ENCODE measurements around the gene ASIC4.

The ASIC4 gene

GRCh38 chr2:219573166-219573565, 58.9 kb downstream of the ASIC4 start:
- TF ChIP-seq, protein P1, sequence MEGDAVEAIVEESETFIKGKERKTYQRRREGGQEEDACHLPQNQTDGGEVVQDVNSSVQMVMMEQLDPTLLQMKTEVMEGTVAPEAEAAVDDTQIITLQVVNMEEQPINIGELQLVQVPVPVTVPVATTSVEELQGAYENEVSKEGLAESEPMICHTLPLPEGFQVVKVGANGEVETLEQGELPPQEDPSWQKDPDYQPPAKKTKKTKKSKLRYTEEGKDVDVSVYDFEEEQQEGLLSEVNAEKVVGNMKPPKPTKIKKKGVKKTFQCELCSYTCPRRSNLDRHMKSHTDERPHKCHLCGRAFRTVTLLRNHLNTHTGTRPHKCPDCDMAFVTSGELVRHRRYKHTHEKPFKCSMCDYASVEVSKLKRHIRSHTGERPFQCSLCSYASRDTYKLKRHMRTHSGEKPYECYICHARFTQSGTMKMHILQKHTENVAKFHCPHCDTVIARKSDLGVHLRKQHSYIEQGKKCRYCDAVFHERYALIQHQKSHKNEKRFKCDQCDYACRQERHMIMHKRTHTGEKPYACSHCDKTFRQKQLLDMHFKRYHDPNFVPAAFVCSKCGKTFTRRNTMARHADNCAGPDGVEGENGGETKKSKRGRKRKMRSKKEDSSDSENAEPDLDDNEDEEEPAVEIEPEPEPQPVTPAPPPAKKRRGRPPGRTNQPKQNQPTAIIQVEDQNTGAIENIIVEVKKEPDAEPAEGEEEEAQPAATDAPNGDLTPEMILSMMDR (IDR thresholded peaks at IDR 0.05; ENCODE audit: low read depth, low read length), result no peak
- DNase-seq (ENCODE audit: extremely low read depth, low read depth), result no peak

- TF ChIP-seq, protein P1 (IDR thresholded peaks at IDR 0.05; ENCODE audit: low read depth, low read length), result no peak
- no peak for DNase-seq (ENCODE audit: extremely low read depth, low read depth)
Measured at GRCh38 chr2:219574484-219575311, 60.4 kb downstream of the ASIC4 start.

DNA sequence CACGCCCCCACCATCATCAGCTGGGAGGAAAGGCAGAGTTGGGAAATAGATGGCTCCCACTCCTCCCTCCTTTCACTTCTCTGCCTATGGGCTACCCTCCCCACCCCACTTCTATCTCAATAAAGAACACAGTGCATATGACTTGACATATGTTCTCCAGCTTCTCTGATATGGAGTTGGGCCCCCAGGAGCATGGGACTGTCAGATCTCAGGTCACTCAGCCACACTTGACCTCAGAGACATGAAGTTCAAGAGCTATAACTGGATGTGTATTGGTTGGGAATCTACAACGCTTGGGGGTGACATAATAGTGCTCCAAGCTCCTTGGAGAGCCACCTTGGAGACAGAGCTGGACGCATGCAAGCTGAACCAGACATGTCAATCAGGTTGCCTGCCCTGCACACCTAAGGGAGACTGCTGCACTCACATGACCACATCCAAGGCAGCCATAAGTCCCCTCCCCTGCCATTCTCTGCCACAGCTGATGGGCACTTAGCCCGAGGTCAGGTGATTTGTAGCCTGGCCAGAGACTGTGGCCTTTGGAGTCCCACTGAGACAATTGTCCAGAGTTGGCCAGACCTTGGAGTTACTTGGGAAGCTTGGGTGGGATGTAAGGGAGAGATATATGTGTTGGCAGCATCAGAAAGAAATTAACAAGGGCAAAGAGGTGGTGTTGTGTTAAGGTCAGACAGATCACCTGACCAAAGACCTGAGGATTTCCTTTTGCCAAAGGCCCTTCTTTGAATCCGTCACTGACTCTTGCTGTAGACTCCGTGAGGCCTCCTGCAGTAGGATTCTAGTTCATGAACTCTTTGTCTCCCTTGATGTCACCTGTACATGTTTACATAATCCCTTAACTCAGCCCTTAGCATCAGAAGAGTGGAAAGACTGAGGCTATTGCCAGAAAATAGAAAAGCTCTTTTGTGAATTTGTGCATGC, 61.6 kb downstream of the ASIC4 start:
- no peak for DNase-seq (ENCODE audit: extremely low read depth, low read depth)
- TF ChIP-seq, protein P1 (IDR thresholded peaks at IDR 0.05; ENCODE audit: low read depth, low read length), result no peak

DNA sequence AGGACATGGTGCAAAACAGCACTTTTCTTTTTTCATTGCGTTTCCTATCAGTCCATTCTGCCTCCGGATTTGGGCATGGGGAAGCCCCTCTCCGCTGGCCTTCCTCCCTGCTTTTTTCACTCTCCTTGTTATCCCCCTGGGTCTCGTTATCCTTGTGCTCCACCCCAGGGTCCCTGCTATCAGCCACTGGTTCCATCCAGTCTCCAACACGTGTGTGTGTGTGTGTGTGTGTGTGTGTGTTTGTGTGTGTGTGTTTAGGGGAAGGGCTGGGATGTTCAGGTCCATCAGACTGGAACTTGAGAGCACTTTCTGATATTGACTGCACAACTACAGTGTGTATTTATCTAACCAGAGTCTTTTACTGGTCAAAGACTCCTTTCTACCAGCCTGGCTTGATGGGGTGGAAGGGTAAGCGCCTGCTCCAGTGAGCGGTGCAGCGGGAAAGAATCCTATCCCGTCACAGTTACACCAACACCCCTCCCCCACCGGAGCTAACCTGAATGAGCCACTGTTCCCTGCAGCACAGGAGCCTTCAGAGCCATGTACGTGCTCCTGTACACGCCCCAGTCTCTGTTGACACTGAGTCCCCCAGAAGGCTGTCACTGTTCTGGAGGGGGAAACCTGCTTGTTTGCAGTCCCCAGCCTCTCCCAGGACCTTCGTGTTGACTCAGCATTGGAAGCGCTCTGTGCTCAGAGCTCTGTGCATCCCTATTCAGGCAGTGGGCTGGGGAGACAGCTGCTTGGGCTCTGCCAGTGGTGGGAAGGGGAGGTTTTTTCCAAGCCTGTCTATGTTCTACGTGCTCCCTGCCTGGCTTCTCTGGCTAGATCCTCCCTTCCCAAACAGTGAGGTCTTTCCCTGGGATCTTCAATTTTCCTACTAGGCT, 62.5 kb downstream of the ASIC4 start:
- no peak for DNase-seq (ENCODE audit: extremely low read depth, low read depth)
- TF ChIP-seq, protein P1 (IDR thresholded peaks at IDR 0.05; ENCODE audit: low read depth, low read length), result no peak

DNA sequence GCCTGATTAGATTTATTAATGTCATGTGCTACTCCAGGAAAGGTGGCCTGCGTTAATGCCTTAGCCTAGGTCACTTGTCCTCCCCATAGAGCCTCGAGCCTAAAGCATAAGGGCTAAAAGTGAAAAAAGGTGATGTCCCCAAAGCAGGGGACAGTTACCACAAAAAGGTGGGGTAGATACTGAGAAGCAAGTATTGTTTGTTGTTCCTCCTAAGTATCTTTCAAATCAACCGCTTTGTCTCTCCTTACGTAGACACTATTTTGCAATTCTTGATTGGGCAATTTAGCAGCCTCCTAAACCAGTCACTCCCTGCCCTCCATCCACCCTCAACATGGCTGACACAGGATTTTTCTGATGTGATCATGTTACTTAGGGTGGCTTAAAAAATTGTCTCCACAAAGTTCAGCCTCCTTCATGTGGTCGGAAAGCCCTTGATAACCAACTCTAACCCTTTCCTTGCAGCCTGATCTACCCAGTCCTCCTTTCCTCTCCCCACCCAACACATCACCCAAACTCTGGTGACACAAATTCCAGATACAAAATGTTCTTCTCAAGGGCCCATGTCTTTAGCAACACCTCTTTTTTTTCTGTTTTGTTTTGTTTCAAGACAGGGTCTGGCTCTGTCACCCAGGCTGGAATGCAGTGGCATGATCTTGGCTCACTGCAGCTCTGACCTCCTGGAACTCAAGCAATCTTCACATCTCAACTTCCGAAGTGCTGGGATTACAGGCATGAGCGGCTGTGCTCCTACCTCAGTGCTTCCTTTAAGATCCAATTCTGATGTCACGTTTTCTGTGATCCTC, 64.7 kb downstream of the ASIC4 start:
- DNase-seq (ENCODE audit: extremely low read depth, low read depth), result no peak
- TF ChIP-seq, protein P1 (IDR thresholded peaks at IDR 0.05; ENCODE audit: low read depth, low read length), result no peak

DNA sequence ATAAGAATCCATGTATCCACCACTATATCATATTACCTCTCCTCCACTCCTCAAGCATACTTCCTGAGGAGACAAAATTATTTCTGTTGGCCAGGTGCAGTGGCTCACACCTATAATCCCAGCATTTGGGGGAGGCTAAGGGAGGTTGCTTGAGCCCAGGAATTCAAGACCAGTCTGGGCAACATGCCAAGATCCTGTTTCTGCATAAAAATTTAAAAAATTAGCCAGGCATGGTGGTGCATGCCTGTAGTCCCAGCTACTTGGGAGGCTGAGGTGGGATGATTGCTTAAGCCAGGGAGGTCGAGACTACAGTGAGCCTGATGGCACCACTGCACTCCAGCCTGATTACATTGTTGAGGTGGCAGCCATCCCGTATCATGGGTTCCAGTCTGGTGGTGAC, 67.1 kb downstream of the ASIC4 start:
- TF ChIP-seq, protein P1 (IDR thresholded peaks at IDR 0.05; ENCODE audit: low read depth, low read length), result no peak
- no peak for DNase-seq (ENCODE audit: extremely low read depth, low read depth)

All from AG09319 (cell line).